ENCODE data around the gene HAUS7.

Gene HAUS7

DNA sequence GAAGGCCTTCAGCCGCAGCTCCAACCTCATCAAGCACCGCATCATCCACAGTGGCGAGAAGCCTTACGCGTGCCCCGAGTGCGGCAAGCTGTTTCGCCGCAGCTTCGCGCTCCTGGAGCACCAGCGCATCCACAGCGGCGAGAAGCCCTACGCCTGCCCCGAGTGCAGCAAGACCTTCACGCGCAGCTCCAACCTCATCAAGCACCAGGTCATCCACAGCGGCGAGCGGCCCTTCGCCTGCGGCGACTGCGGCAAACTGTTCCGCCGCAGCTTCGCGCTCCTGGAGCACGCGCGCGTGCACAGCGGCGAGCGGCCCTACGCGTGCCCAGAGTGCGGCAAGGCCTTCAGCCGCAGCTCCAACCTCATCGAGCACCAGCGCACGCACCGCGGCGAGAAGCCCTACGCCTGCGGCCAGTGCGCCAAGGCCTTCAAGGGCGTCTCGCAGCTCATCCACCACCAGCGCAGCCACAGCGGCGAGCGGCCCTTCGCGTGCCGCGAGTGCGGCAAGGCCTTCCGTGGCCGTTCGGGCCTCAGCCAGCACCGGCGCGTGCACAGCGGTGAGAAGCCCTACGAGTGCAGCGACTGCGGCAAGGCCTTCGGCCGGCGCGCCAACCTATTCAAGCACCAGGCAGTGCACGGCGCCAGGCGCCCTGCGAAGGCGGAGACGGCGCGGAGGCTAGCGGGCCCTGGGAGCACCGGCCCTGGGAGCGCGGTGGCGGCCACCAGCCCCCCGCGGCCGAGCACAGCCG is 49.4 kb downstream of the HAUS7 start:
- DNase-seq (ENCODE audit: low read depth, low spot score) = no peak
- no peak overlapping the region for H3K4me3 ChIP-seq (ENCODE audit: low read length)

DNA sequence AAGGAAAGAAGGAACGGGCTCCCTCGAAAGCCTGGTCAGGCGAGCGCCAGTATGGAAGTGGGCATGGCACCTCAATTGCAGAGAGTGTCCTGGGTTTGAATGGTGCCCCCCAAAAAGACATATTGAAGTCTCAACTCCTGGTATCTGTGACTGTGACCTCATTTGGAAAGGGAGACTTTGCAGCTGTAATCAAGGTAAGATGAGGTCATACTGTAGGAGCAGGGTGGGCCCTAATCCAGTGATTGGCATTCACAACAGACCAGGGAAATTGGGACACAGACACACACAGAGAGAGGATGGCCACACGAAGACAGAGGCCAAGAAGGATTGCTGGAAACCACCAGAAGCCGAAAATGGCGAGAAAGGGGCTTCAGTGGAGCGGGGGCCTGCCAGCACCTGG is 52.7 kb downstream of the HAUS7 start:
- H3K4me3 ChIP-seq (ENCODE audit: low read length) = no peak overlapping the region
- no peak for DNase-seq (ENCODE audit: low read depth, low spot score)

DNA sequence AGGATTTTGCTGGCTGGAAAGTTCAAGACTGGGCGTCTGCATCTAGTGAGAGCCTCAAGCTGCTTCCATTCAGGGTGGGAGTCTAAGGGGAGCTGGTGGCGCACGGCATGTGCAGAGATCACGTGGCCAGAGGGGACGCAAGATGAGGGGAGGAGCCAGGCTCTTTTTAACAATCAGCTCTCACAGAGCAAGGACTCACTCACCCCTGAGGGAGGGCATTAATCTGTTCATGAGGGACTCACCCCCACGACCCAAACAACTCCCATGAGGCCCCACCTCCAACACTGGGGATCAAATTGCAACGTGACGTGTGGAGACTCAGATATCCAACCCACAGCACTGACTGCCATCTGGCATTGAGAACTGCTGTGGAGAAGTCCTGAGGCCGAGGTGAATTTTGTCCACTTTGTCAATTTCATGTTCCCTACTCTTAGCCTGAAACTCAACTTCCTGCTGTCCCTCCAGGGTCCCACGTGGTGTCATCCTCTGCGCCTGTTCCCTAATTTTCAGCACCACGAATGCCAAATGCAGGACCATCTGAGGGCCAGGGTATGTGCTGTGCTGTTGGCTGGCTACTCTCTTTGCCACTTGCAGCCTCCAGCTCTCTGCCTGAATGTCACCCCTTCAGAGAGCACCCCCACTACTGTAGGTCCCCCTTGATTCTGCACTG is 53.5 kb downstream of the HAUS7 start:
- H3K4me3 ChIP-seq (ENCODE audit: low read length) = no peak overlapping the region
- DNase-seq (ENCODE audit: low read depth, low spot score) = no peak

DNA sequence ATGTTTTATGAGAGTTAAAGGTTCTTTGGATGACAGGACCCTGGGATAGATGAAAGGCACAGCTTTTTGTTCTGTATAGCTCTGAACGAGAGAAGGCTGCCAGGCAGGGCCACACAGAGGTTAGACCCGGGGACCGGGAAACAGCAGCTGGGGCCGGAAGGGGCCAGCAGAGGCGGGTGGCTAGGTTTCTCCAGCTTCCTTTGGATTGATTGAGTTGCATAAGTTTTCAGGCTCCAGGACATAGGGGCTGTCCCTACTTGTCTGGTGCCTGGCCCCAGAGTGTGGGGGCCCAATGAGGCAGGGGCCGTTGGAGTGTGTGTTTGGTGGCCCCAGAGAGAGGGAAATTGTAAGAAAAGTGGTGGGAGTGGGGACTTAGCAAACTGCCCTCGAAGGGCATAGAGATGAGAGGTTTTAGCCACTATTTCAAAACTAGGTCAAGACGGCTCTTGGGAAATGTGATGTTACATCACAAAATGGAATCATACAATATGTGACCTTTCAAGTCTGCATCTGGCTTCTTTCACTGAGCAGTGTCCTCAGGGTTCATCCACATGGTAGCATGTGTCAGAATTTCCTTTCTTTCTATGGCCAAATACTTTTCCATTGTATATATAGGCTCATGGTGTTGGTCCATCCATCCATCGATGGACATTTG is 55.4 kb downstream of the HAUS7 start:
- no peak for DNase-seq (ENCODE audit: low read depth, low spot score)
- H3K4me3 ChIP-seq (ENCODE audit: low read length) = no peak overlapping the region

DNA sequence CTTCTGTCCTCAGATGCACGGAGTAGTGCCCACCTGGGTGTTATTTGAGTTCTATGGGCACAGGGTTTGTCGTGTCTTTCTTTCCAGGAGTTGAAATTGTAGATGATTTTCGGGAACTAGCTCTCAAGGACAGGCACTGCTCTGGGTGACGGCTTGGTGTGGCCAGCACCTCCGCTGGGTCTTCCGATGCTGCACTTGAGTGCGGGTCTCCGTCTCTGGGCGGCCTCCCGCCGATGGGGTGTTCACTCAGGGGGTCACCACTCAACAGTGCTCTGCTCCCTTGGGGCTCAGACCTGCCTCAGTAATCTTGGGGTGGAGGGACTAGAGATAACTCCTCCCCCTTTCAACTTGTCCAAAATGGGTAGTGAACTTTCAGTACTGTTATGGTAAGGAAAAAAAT is 56.6 kb downstream of the HAUS7 start:
- DNase-seq (ENCODE audit: low read depth, low spot score) = no peak
- no peak overlapping the region for H3K4me3 ChIP-seq (ENCODE audit: low read length)

DNA sequence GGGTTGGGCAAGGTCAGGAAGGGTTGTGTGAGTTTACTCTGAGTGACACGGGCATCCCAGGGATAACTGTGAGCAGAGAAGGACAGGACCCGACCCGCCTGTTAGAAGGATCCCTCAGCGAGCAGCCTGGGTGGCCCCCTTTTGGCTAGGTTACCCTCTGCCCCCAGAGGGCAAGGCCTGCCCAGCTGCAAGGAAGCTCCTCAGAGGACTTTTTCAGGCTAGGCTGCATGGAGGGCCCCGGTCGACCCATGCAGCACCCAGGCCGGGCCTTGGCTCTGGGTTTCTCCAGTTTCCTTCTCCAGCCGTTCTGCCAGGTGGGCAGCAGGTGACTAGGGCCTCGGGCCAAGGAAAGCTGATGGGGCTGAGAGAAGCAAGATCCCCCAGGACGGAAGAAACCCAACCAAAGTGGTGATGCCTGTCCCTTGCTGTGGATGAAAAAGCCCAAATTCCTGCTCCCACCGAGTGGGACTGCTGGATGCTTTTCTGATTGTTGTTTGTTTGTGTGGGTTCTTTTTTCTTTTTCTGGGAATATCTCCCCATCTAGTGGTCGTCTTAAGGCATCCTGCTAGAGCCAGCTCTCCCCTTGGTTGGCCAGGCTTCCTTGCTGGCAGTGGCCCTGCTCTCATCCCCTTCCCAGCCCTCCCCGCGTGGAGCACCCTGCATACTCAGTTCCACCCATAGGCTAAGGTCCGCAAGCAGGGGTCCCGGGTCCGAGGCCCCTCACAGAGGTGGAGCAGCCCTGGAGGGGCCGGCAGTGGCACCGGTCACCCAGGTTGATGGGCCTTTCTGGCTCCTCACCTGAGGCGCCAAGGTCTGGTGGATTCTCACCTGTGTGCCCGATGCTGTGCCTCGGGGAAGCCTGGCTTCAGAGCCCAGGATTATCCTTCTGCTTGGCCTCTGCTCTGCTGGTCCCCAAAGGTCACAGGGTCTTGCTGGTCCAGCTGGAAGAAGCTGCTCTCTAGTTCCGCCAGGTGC is 57.3 kb downstream of the HAUS7 start:
- H3K4me3 ChIP-seq (ENCODE audit: low read length) = no peak overlapping the region
- no peak for DNase-seq (ENCODE audit: low read depth, low spot score)

DNA sequence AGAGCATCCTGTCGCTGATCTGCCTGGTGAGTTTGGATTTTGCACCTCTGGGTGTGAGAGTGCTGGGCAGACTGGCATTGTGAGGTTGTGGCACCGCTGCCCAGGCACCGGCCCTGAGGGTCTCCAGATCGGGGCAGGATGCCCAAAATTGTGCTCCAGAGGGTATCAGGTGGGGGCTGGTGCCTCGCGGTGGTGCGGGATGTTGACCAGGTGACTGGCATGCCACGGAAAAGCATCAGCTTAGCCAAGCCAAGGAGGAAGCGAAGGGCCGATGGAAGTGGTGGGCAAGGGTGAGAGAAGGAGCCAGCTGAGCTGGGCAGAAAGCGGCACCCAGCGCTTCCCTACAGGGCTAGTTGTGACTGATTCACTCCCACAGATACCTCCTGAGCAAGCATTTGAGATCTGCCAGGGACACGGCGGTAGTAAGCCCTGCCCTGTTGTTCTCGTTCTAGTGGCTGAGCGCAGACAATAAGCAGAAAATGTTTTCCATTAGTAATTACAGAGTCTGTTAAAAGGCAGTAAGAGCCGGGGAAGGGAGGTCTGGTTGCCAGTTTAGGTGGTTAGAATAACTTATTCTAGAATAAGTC is 58.3 kb downstream of the HAUS7 start:
- H3K4me3 ChIP-seq (ENCODE audit: low read length) = peak overlapping the region; percentile 43
- no peak for DNase-seq (ENCODE audit: low read depth, low spot score)

DNA sequence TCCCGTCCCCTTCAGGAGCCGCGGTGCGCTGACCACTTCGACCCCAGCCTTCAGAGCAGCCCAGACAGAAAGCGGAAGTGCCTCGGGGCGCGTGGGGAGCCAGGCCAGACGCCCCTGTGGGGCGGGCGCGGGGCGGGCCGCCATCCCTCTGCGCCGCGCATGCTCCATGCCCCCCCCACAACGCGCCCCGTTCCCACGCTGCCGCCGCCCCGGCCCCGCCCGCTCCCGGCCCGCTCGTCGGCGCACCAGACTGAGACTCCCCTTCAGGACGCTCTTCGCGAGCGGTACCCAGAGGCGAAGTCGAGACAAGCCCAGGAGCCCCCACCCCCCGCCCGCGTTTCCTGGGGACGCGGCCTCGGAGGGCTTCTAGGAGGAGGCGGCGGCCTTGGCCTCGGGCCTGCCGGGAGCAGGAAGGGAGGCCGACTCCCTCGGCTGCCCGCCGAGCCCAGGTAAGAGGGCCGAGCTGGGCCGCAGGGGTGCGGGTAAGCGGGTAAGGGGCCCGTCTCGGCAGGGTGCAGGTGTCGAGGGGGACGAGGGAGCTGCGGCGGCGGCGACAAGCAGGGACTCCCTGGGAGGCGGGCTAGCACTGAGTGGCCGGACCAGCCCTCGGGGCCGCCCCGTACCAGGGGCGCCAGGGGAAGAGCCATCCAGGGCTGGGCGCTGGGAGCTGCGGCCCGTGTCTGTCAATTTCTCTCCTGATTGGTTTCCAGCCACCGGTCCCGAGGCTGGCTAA is 59.0 kb downstream of the HAUS7 start, which contains the start of gene ZFP92:
Gene ZFP92, plus strand, starts transcription at position 218 of the 733 bp plus-strand sequence. CDS start 6,851 bp downstream, outside the sequence.
- H3K4me3 ChIP-seq (ENCODE audit: low read length) = peak within 1 kb of the TSS; percentile 43
- DNase-seq (ENCODE audit: low read depth, low spot score) = no peak

DNA sequence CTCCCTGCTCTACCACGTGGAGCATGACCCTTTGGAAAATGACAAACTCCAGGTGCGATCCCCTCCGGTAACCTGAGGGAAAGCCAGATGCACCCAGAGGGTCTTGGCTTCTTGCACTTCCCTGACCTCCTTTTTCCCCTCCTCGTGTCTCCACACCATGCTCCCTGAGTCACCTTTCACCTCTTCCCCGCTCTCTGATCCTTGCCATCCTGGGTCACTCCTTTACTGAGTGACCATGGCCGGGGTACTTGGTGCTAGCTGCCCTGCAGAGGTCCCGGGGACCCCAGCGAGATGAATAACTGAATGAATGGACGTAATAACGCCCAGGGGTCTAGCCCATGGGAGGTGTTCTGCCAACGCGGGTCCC is 59.5 kb downstream of the HAUS7 start:
- no peak for DNase-seq (ENCODE audit: low read depth, low spot score)
- peak overlapping the region; percentile 21 for H3K4me3 ChIP-seq (ENCODE audit: low read length)

DNA sequence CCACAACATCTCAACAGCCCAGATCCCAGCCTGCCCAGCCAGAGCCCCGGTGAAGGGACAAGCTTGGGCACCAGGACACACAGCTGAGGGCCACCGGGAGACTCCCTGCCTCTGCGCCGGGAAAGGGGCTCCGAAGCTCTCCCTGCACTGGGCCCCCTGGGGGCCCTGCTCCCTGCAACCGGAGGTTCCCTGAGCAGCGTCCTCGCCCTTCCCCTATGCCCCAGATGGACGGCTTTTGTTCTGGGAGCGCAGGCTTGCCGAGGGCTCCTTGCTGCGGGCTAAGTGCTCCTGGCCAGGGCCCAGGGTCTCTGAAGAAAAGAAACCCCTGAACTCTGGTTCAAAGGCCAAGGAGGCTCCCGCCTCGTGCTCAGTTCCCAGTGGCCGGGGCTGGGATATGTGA is 60.0 kb downstream of the HAUS7 start:
- no peak overlapping the region for H3K4me3 ChIP-seq (ENCODE audit: low read length)
- DNase-seq (ENCODE audit: low read depth, low spot score) = no peak

DNA sequence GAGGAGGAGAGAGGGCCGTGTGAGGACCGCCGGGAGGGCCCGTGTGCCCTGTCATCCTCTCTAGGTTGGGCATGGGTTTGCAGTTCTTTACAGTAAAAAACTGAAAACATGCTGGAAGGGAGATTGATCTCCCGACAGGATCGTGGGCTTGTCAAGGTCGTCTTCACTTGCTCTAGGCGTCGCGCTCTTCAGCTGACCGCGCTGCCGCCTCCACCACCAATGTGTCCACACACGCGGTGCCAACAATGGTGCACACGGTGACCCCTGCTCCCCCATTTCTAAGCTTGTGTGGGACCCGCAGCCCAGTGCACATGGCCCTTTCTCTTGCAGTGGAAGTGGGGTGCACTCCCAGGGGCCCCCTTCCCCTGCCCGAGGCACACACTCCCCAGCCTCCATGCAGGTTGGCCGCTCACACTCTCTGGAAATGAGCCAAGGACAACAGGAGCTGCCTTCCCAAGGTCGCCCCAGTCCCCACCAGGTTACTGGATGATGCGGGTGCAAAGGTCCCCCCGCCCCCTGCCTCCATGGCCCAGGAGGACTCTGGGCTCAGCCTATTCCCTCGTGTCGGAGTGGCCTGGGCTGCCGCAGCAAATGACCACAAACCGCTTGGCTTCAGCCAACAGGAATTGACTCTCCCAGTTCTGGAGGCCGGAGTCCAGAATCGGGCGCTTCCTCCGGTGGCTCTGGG is 60.8 kb downstream of the HAUS7 start:
- DNase-seq (ENCODE audit: low read depth, low spot score) = no peak
- no peak overlapping the region for H3K4me3 ChIP-seq (ENCODE audit: low read length)

DNA sequence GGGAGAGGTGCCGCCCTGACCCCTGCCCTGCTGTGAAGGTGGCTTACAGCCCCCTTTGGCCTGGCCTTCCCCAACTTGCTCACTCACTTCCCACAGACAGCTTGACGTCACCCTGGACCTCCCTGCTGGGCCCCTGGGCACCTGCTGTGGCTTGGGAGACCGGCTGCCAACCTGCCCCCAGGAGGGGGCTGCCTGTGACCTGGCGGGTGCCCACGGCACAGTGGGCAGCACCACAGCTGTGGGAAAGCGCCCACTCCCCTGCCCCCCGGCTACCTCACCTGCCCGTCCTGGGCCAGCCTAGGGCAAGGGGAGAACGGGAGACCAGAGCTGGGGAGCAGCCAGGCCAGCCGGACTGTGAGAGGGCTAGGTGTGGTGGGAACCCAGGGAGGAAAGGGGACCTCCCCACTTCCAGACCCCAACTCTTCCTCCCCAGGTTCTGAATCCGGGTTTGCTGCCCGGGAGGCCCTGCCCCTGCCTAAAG is 61.5 kb downstream of the HAUS7 start:
- DNase-seq (ENCODE audit: low read depth, low spot score) = no peak
- no peak overlapping the region for H3K4me3 ChIP-seq (ENCODE audit: low read length)

DNA sequence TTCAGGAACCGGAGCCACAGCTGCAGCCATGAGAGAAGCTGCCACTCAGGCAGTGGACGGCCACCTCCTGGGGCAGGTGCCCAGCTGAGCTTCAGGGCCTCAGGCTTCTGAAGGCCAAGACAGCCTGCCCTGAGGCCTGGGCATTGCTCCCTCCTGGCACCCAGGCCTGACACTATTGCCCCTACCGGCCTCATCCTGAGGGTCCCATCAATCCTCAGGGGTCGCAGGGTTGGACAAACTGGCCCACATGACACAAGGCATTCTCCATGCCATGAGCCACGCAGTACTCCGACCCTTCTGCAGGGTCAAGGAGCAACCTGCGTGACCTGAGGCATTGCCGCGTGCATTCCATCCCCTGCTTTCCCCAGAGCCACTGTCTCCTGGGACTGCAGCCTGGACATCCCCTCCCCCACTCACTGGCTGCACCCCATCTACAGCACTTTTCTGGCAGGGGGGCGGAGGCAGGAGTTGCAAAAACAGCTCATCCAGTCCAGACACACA is 62.1 kb downstream of the HAUS7 start:
- no peak for DNase-seq (ENCODE audit: low read depth, low spot score)

DNA sequence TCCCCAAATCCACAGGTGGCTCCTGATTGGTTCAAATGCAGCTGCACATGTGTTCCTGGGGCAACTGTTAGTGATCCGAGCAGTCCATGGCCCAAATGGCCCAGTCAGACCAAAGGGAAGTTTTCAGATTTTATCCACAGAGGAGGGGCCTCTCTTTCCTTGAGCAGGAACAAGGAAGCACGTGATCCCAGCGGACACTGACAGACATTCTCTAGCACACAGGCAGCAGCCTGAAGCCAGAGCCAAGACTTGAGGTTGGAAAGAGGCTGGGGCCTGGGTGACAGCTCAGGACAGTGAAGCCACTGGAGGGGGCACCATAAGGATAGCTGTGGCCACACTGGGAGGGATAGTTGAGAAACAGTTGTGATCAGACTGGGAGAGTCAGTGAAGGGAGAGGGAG is 62.6 kb downstream of the HAUS7 start:
- H3K4me3 ChIP-seq (ENCODE audit: low read length) = no peak overlapping the region
- DNase-seq (ENCODE audit: low read depth, low spot score) = no peak

More for the DNA sequence above, 62.1 kb downstream of the HAUS7 start:
- no peak overlapping the region for H3K4me3 ChIP-seq (ENCODE audit: low read length)

DNA sequence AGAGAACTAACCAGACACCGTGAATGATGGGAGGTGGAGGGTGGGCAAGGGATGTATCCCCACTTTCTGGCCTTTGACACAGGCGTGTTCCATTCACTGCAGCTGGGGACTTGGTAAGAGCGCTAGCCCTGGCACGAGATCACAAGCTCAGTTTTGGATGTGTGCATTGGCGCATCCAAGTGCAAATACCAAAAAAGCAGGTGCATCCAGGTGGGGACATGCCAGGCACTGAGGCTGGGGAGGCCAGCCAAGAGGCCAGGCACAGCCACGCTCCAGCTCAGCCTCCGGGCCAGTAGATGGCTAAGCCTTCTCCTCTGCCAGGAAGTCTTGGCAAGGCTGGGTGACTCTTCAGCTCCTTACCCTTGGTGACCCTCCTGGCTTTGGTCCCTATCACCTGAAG is 63.5 kb downstream of the HAUS7 start:
- no peak overlapping the region for H3K4me3 ChIP-seq (ENCODE audit: low read length)
- DNase-seq (ENCODE audit: low read depth, low spot score) = no peak

DNA sequence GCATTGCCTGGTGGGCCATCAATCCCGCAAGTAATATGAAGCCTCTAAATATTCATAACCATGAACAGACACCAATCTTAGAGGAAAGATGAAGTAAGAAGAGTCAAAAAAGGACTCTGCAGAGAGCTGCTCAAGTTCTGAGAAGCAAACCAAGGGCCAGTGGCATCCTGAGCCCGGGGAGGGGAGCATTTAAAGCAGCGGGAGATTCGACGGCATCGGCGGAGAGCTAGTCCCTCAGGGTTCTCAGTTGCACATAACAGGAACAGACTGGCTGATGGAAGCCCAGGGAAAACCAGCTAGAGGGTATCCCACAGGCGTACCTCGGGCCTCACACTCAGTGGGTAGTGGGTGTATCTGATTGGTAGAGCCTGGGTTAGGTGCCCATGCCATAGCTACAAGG is 64.4 kb downstream of the HAUS7 start:
- H3K4me3 ChIP-seq (ENCODE audit: low read length) = no peak overlapping the region
- DNase-seq (ENCODE audit: low read depth, low spot score) = no peak

DNA sequence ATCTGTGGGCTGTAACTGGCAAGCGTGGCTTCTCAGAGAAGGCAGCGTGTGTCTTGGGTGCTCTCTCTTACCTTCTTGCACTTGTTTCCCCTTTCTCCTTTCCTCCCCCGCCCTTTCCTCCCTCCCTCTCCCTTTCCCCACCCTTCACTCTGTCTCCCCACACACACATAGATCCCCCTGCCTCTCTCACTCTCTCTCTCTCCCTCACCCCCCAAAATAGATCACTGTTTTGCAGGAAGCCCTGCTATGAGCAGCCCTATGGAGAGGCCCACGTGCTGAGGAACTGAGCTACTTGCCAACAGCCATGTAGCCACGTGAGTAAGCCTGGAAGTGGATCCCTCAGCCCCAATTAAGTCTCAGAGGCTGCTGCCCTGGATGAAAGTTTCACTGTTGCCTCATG is 65.0 kb downstream of the HAUS7 start:
- H3K4me3 ChIP-seq (ENCODE audit: low read length) = no peak overlapping the region
- no peak for DNase-seq (ENCODE audit: low read depth, low spot score)

All from Jurkat, Clone E6-1 (cell line).